GM19455 (cell line): Measurements from ENCODE around the gene KDM1A.
"Not testable (repeated sequence)": the region's sequence is repeated elsewhere in the genome, so short reads cannot be mapped to it uniquely, and the experiment has no call there.

Experiments used
- ATAC-seq: cut with Tn5 transposase; IDR thresholded peaks from one replicate; pipeline ENCODE4 v1.9.1; 2021; ENCODE audit not compliant: unreplicated experiment

KDM1A gene

DNA sequence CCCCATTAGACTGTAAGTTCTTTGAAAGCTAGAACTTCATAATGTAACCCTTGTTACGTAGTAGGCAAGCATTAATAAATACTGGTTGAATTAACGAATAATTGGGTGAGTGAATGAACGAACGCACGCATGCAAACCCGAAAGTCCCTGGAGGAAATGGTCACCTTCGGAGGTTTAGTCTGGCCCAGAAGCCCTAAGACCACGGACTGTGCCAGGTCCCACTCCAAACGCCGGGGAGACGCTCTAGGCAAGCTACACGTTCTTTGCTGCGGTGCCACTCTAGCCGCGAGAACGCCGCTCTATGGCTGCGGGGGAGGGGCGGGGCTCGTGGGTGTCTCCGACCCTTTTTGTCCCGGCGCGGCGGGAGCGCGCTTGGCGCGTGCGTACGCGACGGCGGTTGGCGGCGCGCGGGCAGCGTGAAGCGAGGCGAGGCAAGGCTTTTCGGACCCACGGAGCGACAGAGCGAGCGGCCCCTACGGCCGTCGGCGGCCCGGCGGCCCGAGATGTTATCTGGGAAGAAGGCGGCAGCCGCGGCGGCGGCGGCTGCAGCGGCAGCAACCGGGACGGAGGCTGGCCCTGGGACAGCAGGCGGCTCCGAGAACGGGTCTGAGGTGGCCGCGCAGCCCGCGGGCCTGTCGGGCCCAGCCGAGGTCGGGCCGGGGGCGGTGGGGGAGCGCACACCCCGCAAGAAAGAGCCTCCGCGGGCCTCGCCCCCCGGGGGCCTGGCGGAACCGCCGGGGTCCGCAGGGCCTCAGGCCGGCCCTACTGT lies at the start of gene KDM1A:
KDM1A (plus strand) TSS at position 375 of the 769 bp plus-strand sequence; CDS start at position 504, 129 bp downstream.
- peak; percentile 94 for ATAC-seq

DNA sequence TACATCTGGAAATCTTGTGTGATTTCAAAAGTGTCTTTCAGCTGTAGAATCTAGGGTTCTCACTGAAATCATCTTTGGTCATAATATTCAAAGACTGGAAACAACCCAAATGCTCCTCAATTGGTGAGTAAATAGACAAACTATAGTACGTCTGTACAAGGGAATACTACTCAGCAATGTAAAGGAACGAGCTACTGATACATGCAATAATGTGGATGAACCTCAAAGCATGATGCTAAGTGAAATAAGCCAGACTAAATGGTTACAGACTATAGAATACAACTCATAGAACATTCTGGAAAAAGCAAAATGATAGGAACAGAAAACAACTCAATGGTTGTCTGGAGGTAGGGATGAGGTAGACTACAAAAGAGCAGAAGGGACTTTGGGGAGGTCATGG lies 49.2 kb upstream of the KDM1A start:
- no peak for ATAC-seq

DNA sequence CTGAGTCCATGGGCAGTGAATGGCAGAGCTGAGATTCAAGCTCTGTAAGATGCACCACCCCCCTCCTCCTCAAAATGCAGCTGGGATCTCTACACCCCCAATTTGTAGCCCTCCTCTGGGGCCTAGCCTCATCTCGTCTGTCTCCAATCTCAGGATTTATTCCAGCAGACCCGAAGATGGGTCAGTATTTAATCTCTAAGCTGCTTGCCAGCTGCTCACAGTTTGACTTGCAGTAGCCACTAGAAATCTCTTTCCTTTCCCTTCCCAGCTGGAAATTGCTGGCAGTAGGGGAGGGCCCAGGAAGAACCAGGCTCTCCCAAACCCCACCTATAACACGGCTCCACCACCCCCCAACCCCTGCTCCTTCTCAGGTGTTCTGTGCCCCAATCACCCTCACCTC lies 48.1 kb upstream of the KDM1A start:
- ATAC-seq = no peak

DNA sequence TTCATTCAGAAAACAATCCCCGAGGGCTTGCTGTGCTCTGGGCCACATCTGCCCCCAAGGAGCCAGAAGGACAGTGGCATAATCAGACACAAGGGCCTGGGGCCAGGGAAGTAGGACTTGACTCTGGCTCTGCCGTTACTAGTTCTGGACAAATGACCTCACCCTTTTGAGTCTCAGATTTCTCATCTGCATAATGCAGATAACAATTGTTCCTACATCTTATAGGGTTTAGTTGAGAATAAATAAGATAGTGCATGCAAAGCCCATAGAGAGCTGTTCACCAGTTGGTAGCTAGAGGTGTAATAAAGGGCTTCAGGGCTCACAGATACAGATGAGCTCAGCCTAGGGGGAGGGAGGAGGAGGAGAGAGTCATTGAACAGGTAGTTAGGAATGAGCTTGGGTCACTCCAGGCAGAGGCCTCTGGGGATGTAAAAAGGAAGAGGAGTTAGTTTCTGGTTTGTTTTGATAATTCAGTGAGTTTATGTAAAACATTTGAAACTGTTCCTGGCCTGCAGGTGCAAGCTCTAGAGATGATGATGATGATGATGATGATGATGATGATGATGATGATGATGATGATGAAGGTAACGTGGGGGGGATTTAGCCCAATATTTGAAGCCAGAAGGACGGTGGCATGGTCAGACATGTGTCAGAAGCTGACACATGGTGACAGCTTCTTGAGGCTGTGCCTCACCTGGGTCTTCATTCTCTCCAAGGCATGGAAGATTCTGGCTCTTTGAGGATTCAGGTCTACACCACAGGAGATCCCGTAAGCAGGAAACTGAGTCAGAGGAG lies 47.5 kb upstream of the KDM1A start:
- ATAC-seq = no peak

DNA sequence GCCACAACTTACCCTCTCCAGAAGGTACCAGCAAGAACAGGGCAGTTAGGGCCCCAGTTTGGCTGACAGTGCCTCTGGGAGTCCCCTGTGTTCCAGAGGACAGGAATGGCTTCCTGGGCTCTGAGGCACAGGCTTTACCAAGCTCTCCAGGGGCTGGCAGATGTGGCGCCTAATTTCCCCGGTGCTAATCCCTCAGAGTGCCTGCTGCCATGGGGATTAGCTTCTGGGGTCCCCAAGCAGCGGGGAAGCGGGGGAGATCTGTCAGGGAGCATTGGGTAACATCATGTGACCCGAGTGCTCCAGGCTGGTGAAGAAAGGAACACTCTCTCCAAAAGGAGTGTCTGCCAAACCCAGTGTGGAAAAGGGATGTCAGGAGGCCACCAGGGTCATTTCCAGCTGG lies 46.5 kb upstream of the KDM1A start, which contains the start of gene LACTBL1:
LACTBL1 (minus strand) TSS at position 107 of the 400 bp plus-strand sequence. CDS start 550 bp downstream, outside the sequence.
- no peak for ATAC-seq

DNA sequence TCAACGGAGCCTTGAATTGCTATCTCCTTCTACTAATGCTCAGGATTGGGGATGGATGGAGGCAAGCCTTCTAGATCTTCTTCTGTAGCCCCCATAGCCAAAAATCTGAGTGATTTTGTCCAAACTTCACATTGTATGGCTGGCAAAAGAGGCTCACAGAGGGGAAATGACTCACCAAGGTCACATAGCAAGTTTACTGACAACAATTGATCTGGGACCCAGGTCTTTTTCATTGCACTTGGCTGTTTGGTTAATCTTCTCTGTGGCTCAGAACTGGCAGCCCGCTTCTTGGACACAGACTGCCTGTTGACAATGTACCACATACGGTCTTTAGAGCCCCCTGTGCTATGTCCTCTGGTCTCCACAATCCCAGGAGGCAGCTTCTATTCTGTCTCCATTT lies 43.6 kb upstream of the KDM1A start:
- no peak for ATAC-seq

DNA sequence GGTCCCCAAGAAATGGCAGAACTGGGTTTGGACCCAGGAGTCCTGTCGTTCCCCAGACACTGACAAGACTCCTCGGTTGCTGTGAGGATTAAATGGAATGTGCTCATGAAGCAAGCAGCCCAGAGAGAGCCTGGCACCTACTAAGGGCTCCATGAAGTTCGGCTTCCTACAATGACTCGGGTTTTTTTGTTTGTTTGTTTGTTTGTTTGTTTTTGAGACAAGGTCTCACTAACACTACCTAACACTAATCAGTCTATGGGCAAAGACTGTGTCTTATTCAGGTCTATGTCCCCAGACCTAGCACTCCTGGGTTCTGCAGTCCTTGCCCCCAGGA lies 43.2 kb upstream of the KDM1A start:
- ATAC-seq = no peak

DNA sequence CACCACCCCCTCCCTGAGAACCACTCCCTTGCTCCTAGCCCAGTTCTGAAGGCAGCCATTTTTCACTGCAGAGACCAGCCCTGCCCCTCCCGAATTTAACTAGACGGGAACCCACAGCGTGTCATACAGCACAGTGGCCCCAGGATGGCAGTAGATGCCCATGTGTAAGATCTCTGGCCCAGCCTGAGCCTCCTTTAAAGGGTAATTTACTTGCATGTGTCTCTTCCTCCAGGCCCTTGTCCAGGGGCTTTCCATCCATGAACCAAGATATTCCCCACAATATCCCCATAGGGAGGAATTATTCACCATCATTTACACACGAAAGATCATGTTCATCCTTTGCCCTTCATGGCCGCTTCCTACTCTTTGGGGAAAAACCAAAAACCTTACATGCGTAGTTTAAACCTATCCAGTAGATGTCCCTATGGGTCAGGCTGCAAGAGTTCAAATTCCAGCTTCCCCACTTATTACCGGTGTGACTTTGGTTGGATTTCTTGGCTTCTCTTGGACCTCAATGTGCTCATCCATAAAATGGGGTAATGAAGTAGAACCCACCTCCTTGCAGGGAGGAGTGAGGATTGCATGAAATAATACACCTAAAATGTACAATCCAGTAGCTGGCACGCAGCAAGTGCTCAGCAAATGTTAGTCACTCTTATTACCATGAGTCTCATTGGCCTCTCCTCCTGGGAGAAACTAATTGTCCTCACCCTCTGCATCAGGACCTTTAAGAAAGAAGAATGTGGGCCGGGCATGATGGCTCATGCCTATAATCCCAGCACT lies 42.6 kb upstream of the KDM1A start:
- no peak for ATAC-seq

DNA sequence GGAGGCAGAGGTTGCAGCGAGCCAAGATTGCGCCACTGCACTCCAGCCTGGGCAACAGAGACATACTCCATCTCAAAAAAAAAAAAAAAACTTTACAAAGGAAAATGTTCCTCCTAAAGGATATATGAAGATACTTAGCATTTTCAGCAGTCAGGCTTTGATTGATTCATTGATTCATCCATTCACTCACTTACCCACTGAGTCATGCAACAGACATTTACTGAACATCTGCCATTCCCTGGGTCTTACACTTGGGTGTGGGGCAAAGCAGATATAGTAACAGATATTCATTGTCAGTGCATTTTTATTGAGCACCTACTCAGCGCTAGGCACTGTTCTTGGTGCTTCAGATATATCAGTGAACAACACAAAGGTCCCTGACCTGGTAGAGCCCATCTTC lies 41.0 kb upstream of the KDM1A start:
- ATAC-seq = no peak

DNA sequence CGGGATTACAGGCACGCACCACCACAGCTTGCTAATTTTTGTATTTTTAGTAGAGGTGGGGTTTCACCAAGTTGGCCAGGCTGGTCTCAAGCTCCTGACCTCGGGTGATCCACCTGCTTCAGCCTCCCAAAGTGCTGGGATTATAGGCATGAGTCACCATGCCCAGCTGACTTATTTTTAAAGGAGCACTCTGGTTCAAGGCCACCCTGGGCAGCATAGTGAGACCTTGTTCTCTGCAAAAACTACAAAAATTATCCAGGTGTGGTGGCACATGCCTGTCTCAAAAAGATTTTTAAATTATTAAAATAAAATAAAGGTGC lies 38.8 kb upstream of the KDM1A start:
- not testable (repeated sequence) for ATAC-seq

DNA sequence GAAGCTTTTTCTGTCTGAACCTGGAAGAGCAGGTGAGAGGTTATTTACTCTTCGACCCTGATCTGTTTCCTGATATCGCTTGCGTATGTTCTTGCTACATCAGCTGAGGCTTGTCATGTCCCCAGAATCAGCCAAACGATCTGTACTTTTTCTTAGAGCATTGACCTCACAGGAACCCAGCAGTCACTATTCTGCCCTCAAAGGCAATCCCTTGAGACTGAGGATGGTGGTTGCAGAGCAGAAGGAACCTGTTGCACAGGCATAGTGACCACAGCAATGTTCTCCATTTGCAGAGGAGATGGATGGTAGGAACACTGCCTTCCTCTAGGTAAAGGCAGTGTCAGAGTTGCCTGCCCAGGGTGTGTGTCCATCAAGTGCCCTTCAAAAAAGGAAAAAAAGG lies 35.3 kb upstream of the KDM1A start:
- no peak for ATAC-seq

DNA sequence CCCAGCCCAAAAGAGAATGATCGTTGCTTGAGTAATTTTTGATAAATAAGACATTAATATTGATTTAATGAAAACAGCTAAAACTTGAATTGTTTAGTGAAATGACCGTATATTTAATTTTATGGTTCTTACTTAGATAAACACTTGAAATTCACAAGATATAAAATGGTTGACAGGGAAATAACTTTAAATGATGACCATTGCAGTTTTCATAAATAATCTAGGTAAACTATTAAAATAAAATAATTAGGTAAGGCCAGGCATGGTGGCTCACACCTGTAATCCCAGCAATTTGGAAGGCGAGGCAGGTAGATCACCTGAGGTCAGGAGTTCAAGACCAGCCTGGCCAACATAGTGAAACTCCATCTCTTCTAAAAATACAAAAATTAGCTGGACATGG lies 26.9 kb upstream of the KDM1A start:
- ATAC-seq = not testable (repeated sequence)

DNA sequence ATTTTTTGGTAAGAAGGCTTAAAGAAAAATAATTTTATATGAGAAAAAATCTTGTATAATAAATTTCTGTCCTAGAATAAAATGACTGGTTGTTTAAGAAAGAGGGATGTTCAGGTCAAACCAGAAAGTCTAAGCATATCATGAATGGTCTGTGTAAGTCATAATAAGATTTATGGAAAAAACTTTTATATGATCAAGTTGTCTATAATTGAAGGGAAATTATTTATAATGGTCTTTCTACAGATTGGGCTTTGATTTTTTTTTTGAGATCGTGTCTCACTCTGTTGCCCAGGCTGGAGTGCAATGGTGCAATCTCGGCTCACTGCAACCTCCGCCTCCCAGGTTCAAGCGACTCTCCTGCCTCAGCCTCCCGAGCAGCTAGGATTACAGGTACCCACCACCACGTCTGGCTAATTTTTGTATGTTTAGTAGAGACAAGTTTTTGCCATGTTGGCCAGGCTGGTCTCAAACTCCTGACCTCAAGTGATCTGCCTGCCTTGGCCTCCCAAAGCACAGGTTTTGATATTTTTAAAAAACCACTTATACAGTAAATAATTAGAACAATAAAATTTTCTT lies 26.0 kb upstream of the KDM1A start:
- ATAC-seq = not testable (repeated sequence)

DNA sequence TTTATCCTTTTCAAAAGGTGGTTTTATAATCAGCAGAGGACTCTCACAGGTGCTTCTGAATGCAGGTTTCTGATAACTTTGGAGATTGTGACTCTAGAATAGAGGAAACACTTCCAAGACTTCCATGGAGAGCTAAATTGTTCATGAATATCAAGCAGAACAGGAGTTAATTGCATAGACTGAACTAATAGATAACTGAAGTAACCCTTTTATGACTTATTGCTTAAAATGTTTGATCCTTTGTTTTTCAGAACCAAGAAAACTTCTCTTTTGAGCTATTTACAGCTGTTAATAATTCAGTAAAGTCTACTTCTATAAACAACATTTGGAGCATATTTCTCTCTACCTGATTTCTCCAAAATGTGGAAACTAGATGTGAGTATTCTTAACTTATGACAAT lies 23.5 kb upstream of the KDM1A start:
- ATAC-seq = no peak

DNA sequence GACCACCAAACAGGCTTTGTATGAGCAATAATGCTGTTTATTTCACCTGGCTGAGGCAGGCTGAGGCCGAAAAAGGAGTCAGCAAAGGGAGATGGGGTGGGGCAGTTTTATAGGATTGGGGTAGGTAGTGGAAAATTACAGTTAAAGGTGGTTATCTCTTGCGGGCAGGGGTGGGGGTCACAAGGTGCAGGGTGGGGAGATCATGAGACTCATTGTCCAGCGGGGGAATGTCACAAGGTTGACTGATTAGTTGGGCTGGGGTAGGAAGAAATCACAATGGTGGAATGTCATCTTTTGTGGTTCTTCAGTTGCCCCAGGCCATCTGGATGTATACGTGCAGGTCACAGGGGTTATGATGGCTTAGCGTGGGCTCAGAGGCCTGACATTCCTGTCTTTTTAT lies 21.7 kb upstream of the KDM1A start:
- not testable (repeated sequence) for ATAC-seq

DNA sequence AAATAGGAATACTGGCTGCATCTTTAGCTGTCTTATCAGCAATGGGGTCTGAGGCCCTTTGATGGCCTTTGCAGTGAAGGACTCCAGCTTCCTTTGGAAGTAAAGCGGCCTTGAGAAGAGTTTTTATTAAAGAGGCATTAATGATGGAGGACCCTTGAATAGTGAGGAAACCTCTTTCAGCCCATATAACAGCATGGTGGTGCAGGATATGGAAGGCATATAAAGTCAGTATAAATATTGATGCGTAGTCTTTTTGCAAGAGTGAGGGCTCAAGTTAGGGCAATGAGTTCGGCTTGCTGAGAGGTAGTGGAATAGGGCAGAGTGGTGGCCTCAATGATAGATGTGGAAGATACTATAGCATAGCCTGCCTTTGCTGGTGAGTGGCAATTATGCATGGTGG lies 19.1 kb upstream of the KDM1A start:
- not testable (repeated sequence) for ATAC-seq

DNA sequence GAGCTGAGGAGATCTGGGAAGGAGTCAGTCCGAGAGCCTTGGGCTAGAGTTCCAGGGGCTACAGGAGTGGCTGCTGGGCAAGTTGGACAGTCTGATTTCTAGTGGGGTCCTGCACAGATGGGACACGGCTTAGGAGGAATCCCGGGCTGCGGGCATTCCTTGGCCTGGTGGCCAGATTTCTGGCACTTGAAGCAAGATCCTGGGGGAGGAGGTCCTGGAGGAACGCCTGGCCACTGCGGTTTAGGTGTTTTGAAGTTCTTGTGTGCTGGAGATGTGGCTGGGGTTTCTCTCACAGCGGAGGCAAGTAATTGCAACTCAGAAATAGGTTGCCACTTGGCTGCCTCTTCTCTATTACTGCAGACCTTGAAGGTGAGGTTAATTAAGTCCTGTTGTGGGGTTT lies 17.1 kb upstream of the KDM1A start:
- not testable (repeated sequence) for ATAC-seq

DNA sequence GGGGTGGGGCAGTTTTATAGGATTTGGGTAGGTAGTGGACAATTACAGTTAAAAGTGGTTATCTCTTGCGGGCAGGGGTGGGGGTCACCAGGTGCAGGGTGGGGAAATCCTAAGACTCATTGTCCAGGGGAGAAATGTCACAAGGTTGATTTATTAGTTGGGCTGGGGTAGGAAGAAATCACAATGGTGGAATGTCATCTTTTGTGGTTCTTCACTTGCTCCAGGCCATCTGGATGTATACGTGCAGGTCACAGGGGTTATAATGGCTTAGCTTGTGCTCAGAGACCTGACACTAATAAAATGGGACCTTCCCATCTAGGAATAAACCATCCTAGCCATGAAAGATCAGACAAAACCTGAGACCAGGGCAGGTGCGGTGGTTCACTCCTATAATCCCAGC lies 15.2 kb upstream of the KDM1A start:
- no peak for ATAC-seq

DNA sequence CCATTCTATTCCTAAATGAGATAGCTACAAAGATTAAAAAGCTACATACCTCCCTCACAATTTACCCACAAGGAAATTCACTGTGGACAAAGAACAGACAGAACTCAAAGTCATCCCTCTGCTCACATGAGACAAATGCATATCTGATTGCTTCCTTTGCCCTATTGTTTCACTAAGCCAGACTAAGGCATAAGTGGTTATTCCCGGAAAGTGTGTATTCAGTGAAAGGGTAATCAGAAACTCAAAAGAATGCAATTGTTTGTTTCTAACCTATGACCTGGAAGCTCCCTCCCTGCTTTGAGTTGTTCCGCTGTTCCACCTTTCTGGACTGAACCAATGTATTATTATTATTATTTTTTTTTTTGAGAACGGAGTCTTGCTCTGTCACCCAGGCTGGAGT lies 14.5 kb upstream of the KDM1A start:
- ATAC-seq = not testable (repeated sequence)

DNA sequence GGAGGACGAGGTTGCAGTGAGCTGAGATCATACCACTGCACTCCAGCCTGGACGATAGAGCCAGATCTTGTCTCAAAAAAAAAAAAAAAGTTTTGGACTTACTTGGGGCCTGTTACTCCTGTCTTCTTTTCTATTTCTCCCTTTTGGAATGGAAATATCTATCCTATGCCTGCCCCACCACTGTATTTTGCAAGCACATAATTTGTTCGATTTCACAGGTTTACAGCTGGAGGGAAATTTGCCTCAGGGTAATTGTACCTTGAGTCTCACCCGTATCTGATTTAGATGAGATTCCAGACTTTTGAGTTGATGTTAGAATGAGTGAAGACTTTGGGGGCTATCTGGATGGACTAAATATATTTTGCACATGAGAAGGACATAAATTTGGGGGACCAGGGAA lies 12.2 kb upstream of the KDM1A start:
- no peak for ATAC-seq

DNA sequence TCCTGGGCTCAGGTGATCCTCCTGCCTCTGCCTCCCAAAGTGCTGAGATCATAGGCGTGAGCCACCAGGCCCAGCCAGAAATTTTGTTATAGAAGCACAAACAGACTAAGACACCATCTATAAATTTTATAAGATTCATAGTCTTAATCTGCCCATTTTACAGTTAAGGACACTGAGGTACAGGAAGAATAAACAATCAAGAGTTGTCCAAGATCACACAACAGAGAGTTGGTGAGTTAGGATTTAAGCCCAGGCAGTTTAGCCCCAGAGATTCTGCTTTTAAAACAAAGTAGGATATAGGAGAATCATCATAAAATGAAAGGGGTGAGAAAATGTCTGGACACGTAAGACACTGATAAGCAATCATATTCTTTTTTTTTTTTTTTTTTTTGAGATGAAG lies 10.4 kb upstream of the KDM1A start:
- ATAC-seq = no peak
